HG03439 (cell line): ENCODE results near the gene RPS6KA4.
"Not testable (repeated sequence)": the region's sequence is repeated elsewhere in the genome, so short reads cannot be mapped to it uniquely, and the experiment has no call there.

ENCODE experiments used
- ATAC-seq: cut with Tn5 transposase; IDR thresholded peaks from one replicate; pipeline ENCODE4 v1.9.1; 2021; ENCODE audit warnings: mild to moderate bottlenecking, moderate library complexity; ENCODE audit not compliant: unreplicated experiment

The RPS6KA4 gene

DNA sequence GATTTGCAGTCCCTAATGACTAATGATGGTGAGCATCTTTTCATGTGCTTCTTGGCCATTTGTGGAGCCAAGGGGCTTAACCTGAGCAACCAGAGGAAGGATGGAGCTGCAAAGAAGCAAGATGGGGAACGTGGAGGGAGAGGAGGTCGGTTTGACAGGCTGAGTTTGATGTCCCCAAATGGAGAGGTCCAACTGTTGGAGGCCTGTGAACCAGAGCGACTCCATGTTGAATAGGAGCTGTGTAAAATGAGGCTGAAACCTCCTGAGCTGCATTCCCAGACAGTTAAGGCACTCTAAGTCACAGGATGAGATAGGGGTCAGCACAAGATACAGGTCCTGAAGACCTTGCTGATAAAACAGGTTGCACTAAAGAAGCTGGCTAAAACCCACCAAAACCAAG, 54.5 kb downstream of the RPS6KA4 start:
- ATAC-seq: no peak

DNA sequence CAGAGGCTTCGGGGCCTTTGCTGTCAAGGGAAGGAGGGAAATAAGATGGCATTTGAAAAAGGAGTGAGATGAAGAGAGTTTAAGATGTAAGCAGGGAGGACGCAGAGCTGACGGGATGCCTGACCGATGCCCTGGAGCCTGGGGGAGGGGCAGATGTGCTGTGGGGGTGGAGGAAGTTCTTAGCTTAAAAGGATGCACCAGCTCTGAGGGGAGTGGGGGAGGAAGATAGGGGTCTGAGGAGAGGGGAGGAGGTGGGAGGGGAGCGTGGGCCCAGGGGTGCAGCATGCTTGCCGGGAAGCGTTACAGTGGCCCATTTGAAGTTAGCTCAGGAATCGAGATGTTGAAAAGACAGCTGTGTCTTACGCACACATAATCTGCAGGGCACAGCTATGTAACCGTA, 56.3 kb downstream of the RPS6KA4 start:
- ATAC-seq: no peak

DNA sequence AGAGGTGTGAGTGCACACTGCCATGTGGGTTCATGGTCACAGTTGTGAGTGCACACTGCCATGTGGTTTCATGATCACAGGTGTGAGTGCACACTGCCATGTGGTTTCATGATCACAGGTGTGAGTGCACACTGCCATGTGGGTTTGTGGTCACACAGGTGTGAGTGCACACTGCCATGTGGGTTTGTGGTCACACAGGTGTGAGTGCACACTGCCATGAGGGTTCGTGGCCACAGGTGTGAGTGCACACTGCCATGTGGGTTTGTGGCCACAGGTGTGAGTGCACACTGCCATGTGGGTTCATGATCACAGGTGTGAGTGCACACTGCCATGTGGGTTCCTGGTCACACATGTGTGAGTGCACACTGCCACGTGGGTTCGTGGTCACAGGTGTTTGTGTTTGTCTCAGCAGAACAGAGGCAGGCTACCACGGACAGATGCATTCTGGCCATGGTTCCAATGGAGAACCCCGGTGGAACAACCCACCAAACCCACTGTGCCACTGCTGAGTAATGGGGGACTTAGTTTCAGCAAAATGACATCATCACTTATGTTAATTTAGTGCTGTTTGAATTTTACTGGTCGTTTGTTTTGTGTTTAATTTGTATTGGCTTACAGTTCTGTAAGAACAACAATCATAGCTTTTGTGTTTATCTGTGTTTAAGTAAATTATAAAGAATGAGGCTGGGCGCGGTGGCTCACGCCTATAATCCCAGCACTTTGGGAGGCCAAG, 57.2 kb downstream of the RPS6KA4 start:
- no peak for ATAC-seq

DNA sequence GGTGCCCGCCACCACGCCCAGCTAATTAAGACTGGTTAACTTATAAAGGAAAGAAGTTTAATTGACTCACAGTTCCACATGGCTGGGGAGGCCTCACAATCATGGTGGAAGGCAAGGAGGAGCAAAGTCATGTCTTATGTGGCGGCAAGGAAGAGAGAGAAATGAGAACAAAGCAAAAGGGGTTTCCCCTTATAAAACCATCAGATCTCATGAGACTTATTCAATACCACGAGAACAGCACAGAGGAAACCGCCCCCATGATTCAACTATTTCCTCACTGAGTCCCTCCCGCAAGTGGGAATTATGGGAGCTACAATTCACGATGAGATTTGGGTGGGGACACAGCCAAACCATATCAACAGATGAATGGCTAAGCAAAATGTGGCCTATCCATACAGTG, 59.3 kb downstream of the RPS6KA4 start:
- not testable (repeated sequence) for ATAC-seq

DNA sequence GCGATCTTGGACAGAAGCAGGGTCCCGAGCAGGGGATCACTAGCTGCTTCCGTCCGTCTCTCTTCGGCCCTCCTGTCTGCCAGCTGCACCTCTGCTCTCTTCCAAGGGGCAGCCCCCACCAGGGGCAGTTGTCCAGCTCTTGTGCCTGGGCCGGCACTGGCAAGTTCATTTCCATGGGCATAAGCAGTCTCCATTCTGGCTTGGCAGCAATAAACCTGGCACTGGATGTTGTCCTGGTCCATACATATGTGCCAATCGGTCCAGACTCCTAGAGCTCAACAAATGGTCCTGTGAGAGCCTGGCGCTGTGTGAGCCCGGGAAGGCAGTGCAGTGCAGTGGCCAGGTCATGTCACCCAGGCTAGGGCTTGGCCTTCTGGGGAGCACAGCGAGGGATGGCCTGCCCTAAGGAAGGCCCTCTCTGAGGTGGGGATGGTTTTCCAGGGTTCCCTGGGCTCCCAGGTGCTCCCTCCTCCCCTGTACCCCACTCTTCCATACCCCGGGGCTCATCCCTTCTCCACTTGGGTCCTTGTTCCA, 60.4 kb downstream of the RPS6KA4 start:
- no peak for ATAC-seq

DNA sequence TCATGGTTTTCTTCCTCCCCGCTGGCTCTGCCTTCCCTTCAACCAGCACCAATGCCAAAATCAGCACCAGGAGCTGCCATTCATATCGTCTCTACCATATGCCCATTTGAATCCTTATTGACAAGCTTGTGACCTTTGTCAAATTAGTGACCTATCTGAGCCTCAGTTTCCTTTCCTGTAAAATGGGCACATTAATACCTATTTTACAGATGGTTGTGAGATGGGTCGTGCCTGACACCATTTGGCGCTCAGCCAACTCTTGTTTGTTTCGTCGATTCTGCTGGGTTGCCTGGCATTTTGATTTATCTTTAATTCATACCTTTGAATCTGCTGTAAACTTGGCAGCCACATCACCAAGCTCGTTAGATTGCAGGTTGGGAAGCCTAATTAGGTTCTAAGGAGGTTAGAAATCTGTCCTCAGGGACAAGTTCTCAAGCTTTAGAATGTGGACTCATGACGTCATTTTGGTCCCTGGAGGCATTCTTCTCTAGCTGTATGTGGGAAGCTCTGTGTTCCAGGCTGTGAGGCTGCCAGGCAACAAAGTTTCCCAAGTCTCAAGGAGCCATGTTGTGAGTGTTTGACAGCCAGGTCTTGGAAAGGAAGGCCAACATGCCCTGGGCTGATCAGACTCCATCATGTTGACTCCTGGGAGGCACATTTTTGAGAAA, 61.0 kb downstream of the RPS6KA4 start:
- no peak for ATAC-seq
